GM19240 (cell line): ENCODE measurements around the gene TBX4.

ENCODE experiments used
- DNase-seq: peaks from one replicate; pipeline ENCODE4 v3.0.0; 2011; ENCODE audit warnings: low spot score; ENCODE audit not compliant: insufficient read length

The TBX4 gene

GRCh38 chr17:61453566-61454380, 1.6 kb downstream of the TBX4 start:
- no peak for DNase-seq

DNA sequence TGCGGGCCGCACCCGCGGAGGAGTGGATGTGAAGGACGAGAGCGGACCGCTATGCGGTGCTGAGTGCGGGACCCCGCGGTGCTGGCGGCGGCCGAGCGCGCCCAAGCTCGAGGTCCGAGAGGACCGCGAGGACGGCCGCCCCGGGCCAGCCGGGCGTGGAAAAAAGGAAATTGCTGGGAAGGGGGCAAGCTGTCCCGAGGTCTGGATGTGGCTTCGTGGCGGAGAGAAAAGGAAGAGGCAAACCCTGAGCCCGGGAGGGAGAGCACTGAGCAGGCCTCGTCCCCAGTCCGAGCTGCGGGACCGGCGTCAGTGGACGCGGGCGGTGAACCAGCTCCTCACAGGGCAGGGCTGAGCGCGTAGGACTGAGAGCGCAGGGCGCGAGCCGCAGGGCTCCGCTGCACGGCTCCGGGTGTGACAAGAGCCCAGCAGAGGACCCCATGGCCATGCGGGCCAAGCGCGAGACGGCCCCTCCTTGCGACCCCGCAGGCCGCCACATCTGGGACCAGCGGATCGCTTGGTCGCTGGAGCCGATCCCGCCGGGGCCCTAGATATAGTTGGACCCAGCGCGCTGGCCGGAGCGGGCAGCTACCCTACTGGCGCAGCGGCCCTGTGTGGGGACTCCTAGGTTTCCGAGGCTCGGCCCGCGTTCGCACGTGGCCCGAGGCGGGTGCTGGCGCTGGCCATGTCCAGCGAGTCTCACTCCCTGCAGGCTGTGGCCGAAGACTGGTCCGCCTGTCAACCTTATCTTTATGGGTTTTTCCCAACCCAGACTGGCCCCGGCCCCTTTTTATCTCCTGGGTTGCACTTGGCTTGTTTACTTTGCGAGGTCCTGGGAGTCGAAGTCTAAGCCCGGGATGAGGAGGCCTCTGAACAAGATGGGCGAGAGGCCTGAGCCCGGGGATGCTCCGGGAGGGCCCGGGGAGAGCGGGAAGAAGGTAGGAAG, 2.4 kb downstream of the TBX4 start:
- DNase-seq: no peak

GRCh38 chr17:61455324-61456060, 3.3 kb downstream of the TBX4 start:
- DNase-seq: no peak

- DNase-seq: no peak
Observed at GRCh38 chr17:61456061-61456681, 3.9 kb downstream of the TBX4 start.

DNA sequence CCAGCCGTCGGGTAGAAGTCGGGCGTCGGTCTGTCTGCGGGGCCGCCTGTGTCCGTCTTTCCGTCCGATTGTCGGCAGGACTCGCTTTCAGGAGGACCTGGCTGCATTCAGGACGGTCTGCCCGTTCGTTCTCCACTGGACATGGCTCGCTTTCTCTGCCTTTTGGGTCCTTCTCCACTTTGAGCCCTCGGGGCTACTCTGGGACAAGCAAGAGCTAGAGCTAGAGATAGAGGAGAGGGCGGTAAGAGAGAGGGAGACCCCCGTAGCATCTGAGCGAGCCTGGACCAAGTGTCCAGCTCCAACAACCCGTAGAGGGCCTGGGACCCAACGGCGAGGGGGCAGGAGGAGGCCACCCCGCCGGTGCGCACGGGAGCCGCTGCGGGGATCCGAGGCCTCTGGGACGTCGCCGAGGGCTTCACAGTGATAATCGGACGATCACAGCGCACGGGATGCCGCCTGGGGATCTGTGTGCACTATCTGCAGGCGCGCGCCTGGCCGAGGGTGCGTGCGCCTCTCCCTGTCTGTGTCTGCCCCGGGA, 4.5 kb downstream of the TBX4 start:
- DNase-seq: no peak

DNA sequence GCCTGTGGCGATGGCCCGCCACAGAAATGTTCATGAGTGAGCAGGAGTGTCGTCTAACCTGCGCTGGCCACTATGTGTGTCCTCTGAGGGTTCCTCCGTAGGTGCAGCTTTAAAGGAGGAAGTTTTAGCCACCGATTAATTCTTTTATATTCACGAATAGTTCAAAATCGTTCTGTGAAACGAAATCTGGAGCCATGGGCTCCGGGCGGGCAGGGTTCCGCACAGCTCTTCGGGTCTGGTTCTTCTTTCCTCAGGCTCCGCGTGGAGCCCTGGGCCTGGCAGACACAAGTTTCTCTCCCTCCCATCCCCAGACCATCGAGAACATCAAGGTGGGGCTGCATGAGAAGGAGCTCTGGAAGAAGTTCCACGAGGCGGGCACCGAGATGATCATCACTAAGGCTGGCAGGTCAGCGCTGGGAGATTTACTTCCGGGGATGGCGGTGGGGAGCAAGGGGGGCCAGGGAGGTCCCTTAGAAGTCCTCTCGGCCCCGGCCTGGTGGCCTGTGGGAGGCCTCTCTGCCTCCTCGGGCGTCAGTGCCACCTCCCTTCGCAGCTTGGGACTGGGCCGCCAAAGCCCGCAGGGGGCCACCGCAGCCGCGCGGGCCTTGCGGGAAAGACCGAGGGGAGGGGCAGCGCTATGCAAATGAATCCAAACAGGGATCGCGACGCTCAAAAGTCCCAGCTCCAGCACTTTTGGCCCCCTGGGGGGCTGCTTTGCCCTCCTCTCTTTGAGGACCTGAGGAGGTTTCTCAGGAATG, 5.2 kb downstream of the TBX4 start:
- DNase-seq: no peak

- DNase-seq: no peak
Observed at GRCh38 chr17:61458000-61458399, 5.8 kb downstream of the TBX4 start.

- DNase-seq: no peak
Observed at GRCh38 chr17:61458421-61459141, 6.4 kb downstream of the TBX4 start.

- DNase-seq: no peak
Observed at GRCh38 chr17:61459142-61459809, 7.1 kb downstream of the TBX4 start.

DNA sequence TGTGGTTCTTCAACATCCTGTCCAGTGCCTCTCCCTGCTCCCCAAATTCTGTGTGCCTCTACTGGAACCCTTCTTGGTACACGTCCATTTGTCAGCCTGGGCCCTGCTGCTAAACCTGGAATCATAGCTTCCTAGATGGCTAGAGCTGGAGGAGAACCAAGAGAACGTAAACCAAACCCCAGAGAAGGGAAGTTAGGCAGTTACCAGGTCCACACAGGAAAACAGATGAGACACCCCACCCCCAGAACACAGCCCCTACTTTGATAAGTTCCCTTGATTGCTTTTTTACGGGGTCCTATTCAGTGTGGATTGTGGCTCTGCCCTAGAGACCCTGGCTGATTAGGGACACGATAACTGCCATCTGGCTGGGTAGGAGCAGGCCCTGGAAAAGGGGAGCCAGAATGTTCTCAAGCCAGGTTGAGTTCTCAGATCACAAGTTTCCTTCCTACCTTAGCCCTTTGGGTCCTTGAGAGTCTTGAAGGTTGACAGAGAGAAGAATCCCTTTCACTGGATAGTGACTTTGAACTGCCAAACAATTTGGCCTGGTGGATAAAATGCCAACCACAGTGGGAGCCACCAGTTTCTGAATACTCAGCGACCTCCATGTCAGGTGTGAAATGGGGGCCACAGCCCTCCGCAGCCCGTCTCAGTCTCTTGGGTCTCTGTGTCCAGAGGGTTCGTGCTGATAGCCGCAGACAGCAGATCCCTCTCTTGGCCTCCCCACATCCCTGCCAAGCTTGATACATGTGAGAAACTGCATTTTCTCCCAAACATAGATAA, 7.9 kb downstream of the TBX4 start:
- no peak for DNase-seq

DNA sequence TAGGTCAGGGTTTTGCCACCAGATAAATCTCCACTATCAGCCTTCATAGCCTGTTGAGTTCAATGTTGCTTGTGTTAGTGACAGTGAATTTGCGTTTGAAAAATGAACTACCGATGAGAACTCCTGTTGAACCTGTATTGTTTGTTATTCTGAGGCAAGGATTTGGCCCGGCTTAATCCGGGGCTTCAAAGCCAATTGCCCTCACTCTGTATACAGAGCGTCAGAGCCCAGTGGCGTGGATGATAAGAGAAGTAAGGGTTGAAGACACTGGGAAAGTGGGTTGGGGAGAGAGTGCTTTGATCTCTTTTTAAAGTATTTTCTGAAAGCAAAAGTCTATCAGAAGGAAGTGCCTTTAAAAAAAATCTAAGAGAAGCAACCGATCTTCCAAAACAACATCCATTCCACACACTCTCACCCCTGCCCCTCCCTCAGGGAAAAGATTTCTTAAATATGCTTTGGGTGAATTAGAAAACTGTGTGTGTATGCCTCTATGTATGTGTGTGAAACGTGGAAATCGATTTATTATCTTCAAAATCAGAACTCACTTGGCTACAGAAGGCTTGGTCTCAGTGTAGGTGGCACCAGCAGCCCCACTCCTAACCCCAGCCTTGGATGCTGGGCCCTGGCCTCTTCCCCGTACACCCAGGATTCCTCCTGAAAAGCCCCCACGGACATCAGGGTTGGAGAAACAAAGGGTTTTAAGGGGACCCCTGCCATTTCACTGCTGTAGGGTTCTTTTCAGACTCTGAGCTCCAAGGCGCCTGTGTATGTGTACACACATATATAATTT, 8.8 kb downstream of the TBX4 start:
- DNase-seq: no peak

DNA sequence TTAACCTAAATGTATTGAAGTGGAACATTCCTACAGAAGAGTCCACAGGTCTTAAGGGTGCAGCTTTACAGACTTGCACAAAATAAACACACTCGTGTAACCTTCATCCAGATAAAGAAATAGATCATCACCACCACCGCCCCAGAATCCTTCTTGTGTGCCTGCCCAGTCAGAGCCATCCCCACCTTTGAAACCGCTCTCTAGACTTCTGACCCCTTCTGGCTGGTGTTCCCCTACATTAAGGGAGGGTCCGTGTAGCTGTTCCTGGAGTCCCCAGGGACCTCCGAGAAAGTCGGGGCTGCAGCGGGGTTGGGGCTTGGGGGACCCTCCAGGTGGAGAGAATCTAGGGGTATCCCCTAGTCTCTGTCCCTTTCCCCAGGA, 9.4 kb downstream of the TBX4 start:
- DNase-seq: no peak

GRCh38 chr17:61461967-61462718, 9.9 kb downstream of the TBX4 start:
- no peak for DNase-seq

DNA sequence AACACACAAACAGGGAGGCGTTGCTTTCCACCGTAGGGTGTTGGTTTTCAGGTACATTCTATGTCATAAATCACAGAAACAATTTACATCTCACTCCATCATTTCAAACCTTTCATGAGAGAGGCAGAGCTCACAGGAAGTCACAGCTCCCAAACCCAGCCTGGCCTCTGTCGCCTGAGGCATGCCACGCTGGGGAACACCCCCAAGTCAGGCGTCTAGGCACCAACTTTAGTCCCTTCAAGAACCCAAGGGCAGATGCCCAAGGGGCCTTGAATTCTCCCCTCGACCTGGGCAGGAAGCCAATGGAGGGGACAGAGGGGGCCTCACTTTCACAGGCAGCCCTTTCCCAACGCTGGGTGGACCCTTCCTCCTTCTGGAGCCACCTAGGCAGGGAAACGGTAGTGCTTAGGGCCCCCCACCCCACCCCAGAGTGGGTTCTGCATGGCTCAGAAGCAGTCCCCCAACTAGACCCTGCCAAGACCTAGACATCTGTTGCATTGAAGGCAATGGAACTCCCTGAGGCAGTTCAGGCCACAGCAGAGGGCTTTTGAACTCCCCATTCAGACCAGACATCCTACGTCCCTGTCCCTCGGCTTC, 10.6 kb downstream of the TBX4 start:
- DNase-seq: no peak

GRCh38 chr17:61463316-61464129, 11.3 kb downstream of the TBX4 start:
- DNase-seq: no peak
